Suprapubic skin (tissue), 3 donors: ENCODE data around the gene MED19.

Experiments
- POLR2AphosphoS5 ChIP-seq, 3 donors: sonication (generic); formaldehyde crosslinking; IDR thresholded peaks; one replicate each; pipeline ENCODE4 v1.6.1; 2017; ENCODE audit warnings: antibody characterized with exemption in 3 of 3
- TF ChIP-seq, protein P1 (sequence below), 2 donors: fragments of 200-600 bp in 1 of 2; fragments of 450-650 bp in 1 of 2; sonication (generic) in 1 of 2; IDR thresholded peaks; one replicate each; pipeline ENCODE4 v1.5.1; 2016 to 2019; ENCODE audit warnings: antibody characterized with exemption in 2 of 2, mild to moderate bottlenecking in 1 of 2, moderate library complexity in 1 of 2

- no peak for TF ChIP-seq POLR2AphosphoS5 (IDR thresholded peaks at IDR 0.05)
- TF ChIP-seq, protein P1, sequence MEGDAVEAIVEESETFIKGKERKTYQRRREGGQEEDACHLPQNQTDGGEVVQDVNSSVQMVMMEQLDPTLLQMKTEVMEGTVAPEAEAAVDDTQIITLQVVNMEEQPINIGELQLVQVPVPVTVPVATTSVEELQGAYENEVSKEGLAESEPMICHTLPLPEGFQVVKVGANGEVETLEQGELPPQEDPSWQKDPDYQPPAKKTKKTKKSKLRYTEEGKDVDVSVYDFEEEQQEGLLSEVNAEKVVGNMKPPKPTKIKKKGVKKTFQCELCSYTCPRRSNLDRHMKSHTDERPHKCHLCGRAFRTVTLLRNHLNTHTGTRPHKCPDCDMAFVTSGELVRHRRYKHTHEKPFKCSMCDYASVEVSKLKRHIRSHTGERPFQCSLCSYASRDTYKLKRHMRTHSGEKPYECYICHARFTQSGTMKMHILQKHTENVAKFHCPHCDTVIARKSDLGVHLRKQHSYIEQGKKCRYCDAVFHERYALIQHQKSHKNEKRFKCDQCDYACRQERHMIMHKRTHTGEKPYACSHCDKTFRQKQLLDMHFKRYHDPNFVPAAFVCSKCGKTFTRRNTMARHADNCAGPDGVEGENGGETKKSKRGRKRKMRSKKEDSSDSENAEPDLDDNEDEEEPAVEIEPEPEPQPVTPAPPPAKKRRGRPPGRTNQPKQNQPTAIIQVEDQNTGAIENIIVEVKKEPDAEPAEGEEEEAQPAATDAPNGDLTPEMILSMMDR (IDR thresholded peaks at IDR 0.05) = no peak
Measured at GRCh38 chr11:57698843-57699365, 13.1 kb downstream of the MED19 start.
